GM23338 (cell line): Measurements from ENCODE around the gene PSMA1.

Source experiments
- JUNB ChIP-seq: IDR thresholded peaks from one replicate; pipeline ENCODE4 v1.6.1; 2016; ENCODE audit warnings: antibody characterized with exemption; ENCODE audit not compliant: unreplicated experiment
- TF ChIP-seq, protein P1 (sequence below), 2 experiments: fragments of 200-600 bp in 1 of 2; sonication (generic) in 1 of 2; conservative IDR thresholded peaks; 2 replicates each; pipeline versions ENCODE4 v1.5.1 to v1.6.1; 2016 to 2017; ENCODE audit warnings: antibody characterized with exemption in 2 of 2, low read depth in 2 of 2, mild to moderate bottlenecking in 2 of 2, moderate library complexity in 1 of 2

DNA sequence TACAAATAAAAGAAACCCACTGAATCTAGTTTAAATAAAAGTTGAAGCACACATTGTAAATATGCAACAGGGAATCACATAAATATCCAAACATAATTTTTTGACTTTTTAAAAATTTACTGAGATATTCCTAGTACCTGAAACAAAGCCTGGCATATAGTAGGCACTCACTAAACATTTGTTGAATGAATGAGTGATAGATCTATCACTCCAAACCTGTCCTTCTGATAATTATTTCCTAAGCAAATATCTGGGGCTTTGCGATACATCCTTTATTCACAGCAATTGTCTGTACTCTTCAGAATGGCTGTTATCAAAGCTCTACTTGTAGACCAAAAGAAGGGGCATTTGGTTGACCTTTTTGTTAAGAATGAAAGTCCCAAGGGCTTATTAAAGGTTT, 2.6 kb upstream of the PSMA1 start:
- TF ChIP-seq, protein P1, sequence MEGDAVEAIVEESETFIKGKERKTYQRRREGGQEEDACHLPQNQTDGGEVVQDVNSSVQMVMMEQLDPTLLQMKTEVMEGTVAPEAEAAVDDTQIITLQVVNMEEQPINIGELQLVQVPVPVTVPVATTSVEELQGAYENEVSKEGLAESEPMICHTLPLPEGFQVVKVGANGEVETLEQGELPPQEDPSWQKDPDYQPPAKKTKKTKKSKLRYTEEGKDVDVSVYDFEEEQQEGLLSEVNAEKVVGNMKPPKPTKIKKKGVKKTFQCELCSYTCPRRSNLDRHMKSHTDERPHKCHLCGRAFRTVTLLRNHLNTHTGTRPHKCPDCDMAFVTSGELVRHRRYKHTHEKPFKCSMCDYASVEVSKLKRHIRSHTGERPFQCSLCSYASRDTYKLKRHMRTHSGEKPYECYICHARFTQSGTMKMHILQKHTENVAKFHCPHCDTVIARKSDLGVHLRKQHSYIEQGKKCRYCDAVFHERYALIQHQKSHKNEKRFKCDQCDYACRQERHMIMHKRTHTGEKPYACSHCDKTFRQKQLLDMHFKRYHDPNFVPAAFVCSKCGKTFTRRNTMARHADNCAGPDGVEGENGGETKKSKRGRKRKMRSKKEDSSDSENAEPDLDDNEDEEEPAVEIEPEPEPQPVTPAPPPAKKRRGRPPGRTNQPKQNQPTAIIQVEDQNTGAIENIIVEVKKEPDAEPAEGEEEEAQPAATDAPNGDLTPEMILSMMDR (conservative IDR thresholded peaks at IDR 0.05; ENCODE audit: low read depth in 2 of 2): no peak
- no peak for TF ChIP-seq JUNB
